AML-193 (cell line): Measurements from ENCODE around the gene SDR9C7.
A peak's percentile ranks its signal among the peaks of the same experiment; 100 is the strongest.
"Not testable (repeated sequence)": the region's sequence is repeated elsewhere in the genome, so short reads cannot be mapped to it uniquely, and the experiment has no call there.

ENCODE experiments used
- DNase-seq, 2 experiments: peaks; one replicate each; lab custom pipeline; 2025; lab: John Stamatoyannopoulos, UW

Gene SDR9C7

DNA sequence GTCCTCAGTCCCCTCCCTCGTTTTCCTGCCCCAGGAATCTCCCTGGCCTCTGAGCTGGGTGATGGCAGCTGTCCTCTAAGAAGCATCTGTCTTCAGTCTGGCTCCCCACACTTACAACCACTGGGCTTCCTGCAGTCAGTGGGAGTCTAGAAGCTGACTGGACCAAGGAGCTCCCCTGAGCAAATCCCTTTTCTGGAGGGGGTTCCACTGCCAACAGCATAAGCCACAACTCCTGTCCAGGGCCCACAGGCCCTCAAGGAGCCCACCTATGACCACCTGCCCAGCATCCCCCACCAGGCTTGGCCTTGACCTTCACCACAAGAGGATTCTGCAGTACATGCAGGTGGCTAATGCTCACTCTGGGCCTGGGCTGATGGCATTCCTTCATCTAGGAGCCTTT is 19.1 kb upstream of the SDR9C7 start:
- DNase-seq = no peak

DNA sequence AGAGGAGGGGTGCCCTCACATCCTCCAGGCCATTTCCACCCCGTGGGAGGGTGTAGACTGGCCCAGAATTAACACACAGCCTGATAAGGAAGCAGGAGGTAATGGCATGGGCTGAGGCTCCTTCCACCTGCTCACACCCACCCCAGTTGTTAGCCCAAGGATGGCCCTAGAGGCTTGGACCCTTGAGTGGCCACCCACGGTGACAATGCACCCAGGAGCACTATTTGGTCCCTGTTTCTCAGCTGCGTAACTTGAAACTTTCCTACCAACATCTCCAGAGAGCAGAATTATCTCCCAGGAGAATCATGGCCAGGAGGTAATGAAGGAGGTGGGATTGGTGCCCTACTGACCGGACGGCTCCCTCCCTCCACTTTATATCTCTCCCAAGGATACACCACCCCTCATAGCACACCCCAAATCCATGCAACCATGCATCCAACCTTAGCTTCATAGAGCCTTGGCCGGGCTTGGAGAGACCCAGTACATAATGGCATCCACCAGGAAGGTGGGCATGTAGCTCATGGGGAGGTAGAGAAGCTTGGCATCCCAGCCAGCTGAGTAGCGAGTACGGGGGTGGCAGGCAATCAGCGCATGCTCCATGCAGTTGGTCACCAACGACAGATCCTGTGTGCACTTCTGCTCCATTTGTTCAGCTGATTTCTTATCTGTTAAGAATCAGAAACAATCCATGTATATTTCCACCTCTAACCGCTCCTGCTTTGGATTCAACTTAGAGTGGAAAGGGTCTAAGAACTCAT is 17.6 kb upstream of the SDR9C7 start:
- no peak for DNase-seq

GRCh38 chr12:56948881-56949280 is 14.7 kb upstream of the SDR9C7 start:
- no peak for DNase-seq

DNA sequence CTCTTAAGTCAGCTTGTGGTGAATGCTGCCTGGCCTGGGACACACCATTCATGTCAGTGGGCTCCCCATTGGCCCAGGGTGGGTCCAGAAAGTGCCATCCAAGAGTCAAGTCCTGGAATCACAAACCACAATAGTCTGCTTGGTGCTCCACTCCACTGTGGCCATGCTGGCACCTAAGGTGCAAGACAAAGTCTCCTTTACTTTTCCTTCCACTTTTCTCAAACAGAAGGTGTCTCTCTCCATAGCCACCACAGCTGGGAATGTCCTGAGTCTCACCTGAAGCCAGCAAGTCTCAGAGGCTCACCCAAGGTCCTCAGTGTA is 14.2 kb upstream of the SDR9C7 start:
- DNase-seq = no peak

GRCh38 chr12:56947633-56948456 is 13.6 kb upstream of the SDR9C7 start:
- no peak for DNase-seq

- DNase-seq = no peak
Measured at GRCh38 chr12:56943878-56944277, 9.7 kb upstream of the SDR9C7 start.

- DNase-seq = not testable (repeated sequence)
Measured at GRCh38 chr12:56943374-56943773, 9.2 kb upstream of the SDR9C7 start.

- DNase-seq = peak; percentile 49 to 70
Measured at GRCh38 chr12:56941299-56942017, 7.2 kb upstream of the SDR9C7 start.

GRCh38 chr12:56940942-56941298 is 6.7 kb upstream of the SDR9C7 start:
- DNase-seq = not testable (repeated sequence)

DNA sequence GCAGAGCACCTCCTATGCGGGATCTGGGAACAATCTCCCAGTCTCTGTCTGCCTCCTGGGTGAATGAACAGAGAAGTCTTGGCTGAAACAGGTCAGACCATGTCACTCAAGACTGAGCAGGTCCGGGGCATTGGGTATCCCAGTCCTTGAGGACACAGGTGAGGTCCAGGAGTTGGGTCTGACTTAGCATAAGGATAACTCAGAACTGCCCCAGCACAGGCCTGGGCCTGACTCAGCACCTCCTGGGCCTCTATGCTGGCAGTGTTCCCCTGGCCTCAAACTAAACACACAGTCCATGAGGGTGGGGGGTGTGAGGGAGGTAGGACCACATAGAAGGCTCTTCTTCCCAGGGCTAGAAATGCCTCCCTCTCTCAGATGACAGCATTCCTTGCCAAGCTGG is 1.5 kb upstream of the SDR9C7 start:
- DNase-seq = no peak

- no peak for DNase-seq
Measured at GRCh38 chr12:56935157-56935556, 949 bp upstream of the SDR9C7 start.

DNA sequence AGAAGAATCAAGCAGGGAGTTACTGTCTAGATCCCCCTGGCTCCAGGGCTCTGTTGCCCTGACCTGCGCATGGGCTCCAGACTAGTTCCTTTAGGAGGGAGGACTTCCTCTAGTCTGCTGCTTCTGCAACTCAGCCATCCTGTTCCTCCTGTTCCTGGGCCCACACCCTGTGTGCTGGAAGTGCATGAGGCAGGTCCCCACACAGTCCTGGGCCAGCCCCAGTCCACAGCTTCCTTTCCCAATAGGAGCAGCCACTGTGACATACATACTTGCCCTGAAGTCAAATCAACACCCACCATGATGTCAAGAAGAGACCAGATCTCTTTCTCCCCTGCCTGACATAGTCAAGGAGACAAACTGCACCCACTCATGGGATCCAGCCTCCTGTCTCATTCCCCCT is 1.3 kb downstream of the SDR9C7 start:
- DNase-seq = peak in 1 of 2 experiments; percentile 24

DNA sequence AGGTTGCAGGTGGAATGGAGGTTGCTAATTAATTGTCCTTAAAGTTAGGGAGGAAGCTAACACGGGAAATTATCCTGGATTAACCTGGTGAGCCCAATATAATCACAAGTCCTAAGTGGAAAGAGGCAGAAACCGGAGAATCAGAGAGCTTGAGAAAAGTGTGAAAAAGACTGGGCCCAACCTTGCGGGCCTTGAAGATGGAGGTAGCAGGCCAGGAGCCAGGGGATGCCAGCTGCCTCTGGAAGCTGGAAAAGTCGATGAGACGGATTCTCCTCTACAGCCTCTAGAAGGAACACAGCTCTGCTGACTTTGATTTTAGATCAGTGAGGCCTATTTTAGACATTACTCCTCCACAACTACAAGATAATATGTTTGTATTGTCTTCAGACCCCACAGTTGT is 2.1 kb downstream of the SDR9C7 start:
- no peak for DNase-seq

- peak; percentile 82 to 83 for DNase-seq
Measured at GRCh38 chr12:56931474-56931978, 2.7 kb downstream of the SDR9C7 start.

- DNase-seq = no peak
Measured at GRCh38 chr12:56930241-56930640, 4.0 kb downstream of the SDR9C7 start.

DNA sequence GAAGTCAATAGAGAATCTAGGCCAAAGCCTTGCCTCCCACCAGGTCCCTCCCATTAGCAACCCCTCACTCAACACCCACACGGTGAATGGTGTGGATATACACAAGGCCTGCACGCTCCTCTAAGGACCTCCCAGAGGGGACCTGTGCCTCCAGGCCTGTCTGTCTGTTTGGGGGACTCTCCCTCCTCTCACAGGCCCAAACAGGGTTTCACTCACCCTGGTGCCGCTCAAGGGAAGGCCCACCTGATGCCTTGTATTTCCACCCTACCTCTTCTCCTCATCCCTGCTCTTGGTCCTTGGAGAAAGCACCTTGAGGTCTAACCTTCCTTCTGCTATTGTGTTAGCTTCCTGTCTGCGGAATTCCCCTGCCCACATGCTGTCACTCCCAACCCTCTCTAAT is 4.4 kb downstream of the SDR9C7 start:
- no peak for DNase-seq

GRCh38 chr12:56928262-56928661 is 5.9 kb downstream of the SDR9C7 start:
- DNase-seq = no peak

DNA sequence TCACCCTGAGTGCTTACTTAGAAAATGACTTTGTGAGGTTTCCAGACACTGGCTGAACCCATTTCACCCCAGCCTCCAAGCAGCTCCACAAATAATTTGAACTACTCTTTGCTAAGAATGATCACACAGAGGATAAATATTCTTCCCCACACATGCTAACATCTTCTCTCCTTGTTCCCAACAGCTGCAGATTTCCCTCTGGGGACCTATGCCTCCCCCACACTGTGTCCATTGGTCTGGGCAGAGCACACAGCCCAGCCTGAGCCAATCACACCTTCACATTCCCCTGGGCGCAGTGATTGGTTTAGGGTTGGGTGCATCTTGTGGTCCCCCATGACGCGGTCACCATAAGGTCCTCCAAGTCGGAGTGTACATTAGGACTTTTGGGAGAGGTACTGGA is 6.9 kb downstream of the SDR9C7 start:
- DNase-seq = no peak

DNA sequence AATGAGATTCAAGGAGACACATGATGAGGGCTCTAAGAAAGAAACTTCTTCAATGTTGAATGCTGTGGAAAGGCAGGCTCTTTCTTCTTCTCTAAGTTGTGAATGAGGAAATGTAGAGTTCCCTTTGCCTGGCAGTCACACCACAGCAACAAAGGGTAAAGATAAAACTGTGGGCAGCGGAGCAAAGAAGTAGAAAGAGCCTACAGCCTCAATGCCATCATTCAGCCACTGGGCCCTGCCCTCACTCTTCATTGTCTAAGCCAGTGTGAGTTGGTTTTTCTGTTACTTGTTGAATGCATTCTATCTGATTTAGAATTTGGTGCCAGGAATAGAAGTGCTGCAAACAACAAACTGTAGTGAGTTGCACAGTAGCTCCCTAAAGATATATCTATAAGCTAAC is 12.2 kb downstream of the SDR9C7 start:
- peak in 1 of 2 experiments; percentile 11 for DNase-seq

- DNase-seq = no peak
Measured at GRCh38 chr12:56921346-56921745, 12.9 kb downstream of the SDR9C7 start.

DNA sequence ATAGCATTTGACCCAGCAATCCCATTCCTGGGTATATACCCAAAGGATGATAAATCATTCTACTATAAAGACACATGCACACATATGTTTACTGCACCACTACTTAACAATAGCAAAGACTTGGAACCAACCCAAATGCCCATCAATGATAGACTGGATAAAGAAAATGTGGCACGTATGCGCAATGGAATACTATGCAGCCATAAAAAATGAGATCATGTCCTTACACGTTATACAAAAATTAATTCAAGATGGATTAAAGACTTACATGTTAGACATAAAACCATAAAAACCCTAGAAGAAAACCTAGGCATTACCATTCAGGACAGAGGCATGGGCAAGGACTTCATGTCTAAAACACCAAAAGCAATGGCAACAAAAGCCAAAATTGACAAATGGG is 16.1 kb downstream of the SDR9C7 start:
- not testable (repeated sequence) for DNase-seq

DNA sequence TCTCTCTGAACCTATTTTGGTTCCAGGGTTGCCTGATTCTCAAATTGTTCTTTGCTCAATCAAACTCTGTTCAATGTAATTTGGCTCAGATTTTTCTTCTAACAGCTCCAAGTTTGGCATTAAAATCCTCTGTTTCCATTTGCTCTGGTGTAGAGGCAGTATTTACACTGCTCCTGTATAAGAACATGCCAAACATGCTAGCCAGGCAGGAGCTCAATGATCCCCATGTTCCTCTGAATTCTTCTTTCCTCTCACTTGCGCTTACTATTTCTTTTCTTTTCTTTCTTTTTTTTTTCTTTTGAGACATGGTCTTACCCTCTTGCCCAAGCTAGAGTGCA is 17.2 kb downstream of the SDR9C7 start:
- DNase-seq = no peak
